ENCODE results near the gene WWC1.

DNA sequence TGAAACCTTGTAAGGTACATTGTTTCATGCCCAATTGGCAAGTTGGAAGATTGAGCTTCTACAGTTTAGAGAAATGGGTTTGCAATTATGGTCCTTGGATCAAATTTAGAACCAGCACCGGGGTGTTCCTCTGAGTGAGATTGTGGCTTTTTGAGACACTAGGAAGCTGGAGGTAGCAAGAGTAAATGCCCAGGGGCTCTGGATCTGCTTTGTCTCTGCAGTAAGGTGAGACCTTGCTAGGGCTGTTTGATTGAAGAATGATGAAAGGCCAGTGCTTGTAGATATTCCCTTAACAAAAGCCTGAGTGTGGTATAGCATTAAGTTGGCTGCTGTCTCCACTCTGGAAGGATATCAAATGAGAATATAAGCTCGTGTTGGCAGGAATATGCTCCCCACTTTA, 36.0 kb downstream of the WWC1 start:
- TF ChIP-seq POLR2A (IDR thresholded peaks at IDR 0.05), result no peak
- TF ChIP-seq, protein P1, sequence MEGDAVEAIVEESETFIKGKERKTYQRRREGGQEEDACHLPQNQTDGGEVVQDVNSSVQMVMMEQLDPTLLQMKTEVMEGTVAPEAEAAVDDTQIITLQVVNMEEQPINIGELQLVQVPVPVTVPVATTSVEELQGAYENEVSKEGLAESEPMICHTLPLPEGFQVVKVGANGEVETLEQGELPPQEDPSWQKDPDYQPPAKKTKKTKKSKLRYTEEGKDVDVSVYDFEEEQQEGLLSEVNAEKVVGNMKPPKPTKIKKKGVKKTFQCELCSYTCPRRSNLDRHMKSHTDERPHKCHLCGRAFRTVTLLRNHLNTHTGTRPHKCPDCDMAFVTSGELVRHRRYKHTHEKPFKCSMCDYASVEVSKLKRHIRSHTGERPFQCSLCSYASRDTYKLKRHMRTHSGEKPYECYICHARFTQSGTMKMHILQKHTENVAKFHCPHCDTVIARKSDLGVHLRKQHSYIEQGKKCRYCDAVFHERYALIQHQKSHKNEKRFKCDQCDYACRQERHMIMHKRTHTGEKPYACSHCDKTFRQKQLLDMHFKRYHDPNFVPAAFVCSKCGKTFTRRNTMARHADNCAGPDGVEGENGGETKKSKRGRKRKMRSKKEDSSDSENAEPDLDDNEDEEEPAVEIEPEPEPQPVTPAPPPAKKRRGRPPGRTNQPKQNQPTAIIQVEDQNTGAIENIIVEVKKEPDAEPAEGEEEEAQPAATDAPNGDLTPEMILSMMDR (IDR thresholded peaks at IDR 0.05), result no peak

Data from adrenal gland (tissue), 5 donors.